Activated CD4-positive, alpha-beta T cell treated with anti-CD3 and anti-CD28 coated beads, Interleukin-2, amount 50 U/mL, for 24 hours (primary cell): ENCODE measurements around the gene MSLN.

Experiments
- DNase-seq, 2 donors: peaks; one replicate each; pipeline ENCODE4 v3.0.0-alpha.2; 2020; ENCODE audit warnings: low read depth in 1 of 2, low spot score in 1 of 2

MSLN gene

GRCh38 chr16:789191-789850, 28.8 kb downstream of the MSLN start:
- DNase-seq = no peak

GRCh38 chr16:790086-790485, 29.6 kb downstream of the MSLN start:
- DNase-seq = no peak

- no peak for DNase-seq
Measured at GRCh38 chr16:791131-791530, 30.6 kb downstream of the MSLN start.

GRCh38 chr16:792221-792995, 31.9 kb downstream of the MSLN start:
- no peak for DNase-seq

GRCh38 chr16:793414-793813, 32.9 kb downstream of the MSLN start:
- DNase-seq = no peak

GRCh38 chr16:794091-794822, 33.7 kb downstream of the MSLN start:
- DNase-seq = no peak

GRCh38 chr16:794853-795466, 34.4 kb downstream of the MSLN start:
- DNase-seq = no peak

- no peak for DNase-seq
Measured at GRCh38 chr16:795580-796229, 35.2 kb downstream of the MSLN start.

- no peak for DNase-seq
Measured at GRCh38 chr16:796296-797119, 36.0 kb downstream of the MSLN start.

- DNase-seq = no peak
Measured at GRCh38 chr16:797120-797420, 36.5 kb downstream of the MSLN start.

GRCh38 chr16:797686-798085, 37.2 kb downstream of the MSLN start:
- DNase-seq = no peak

- no peak for DNase-seq
Measured at GRCh38 chr16:798666-799065, 38.1 kb downstream of the MSLN start.

- no peak for DNase-seq
Measured at GRCh38 chr16:799111-799947, 38.8 kb downstream of the MSLN start.

GRCh38 chr16:799948-800833, 39.7 kb downstream of the MSLN start, which contains the start of gene GNG13:
GNG13 (minus strand) TSS chr16:800734; CDS start chr16:799077, 1,657 bp downstream.
- no peak for DNase-seq

GRCh38 chr16:800834-801511, 40.4 kb downstream of the MSLN start:
- no peak for DNase-seq

- DNase-seq = no peak
Measured at GRCh38 chr16:801584-802363, 41.2 kb downstream of the MSLN start.

GRCh38 chr16:802461-802860, 41.9 kb downstream of the MSLN start:
- DNase-seq = no peak
